DMS53 (cell line): ENCODE results near the gene CTNS.
"Not testable (repeated sequence)": the region's sequence is repeated elsewhere in the genome, so short reads cannot be mapped to it uniquely, and the experiment has no call there.

Experiments used
- DNase-seq: peaks from one replicate; lab custom pipeline; 2025; lab: John Stamatoyannopoulos, UW

The CTNS gene

DNA sequence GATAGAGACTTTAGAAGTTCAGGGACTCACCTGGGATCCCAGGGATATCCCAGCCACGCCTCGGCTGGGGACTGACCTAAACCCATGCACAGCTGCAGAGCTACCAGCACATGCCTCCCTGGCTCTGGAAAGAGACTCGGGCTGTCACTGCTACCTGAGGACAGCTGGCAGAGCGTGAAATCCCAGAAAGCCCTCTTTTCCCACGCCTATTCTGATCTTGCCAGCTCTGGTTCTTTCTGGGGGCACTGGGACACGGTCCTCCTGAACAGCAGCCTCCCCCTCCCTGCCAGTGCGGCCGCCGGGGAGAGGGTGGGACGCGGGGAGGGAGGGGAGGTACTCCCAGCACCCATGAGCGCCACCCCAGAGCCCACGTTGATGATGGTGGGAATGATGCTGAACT is 48.6 kb downstream of the CTNS start:
- no peak for DNase-seq

DNA sequence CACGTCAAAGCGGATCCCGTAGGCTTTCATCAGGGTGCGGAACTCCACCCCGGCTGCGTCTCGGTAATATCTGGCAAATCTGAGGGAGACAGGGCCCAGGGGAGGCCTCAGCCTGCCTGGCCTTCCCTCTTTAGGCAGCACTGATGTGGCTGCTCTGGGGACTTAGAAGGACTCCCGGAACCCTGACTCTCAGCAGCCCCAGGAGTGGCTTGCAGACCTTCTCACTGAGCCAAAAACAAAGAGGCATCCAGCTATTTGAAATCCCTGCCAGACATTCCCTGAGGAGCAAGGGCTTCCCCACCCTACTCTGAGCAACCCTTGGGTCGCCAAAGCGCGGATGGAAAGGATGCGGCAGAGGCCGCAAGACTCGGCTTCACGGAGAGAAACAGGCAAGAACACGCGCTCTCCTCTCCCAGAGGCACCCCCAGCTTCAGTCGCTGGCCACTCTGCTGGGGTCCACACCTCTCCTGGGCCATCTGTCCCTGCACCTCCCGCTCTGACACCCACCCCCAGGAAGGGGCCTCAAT is 51.5 kb downstream of the CTNS start:
- DNase-seq, result no peak

DNA sequence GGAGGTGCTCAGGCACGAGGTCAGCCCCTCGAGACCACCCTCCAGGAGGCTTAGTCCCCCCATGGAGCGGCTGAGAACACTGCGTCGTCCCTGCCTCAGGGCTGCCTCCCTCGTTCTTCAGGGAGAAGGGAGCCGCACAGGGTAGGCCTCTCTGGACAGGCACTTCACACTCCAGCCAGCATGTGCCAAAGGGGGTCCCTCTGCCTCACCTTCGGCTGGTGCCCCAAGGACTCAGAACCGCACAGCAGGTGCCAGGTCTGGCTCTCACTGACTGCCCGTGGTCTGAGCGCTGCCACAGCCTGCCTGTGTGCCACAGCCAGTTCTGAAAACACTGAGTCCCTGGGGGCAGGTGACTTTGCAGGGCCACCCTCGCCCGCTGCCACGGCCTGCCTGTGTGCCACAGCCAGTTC is 52.3 kb downstream of the CTNS start:
- DNase-seq, result no peak

DNA sequence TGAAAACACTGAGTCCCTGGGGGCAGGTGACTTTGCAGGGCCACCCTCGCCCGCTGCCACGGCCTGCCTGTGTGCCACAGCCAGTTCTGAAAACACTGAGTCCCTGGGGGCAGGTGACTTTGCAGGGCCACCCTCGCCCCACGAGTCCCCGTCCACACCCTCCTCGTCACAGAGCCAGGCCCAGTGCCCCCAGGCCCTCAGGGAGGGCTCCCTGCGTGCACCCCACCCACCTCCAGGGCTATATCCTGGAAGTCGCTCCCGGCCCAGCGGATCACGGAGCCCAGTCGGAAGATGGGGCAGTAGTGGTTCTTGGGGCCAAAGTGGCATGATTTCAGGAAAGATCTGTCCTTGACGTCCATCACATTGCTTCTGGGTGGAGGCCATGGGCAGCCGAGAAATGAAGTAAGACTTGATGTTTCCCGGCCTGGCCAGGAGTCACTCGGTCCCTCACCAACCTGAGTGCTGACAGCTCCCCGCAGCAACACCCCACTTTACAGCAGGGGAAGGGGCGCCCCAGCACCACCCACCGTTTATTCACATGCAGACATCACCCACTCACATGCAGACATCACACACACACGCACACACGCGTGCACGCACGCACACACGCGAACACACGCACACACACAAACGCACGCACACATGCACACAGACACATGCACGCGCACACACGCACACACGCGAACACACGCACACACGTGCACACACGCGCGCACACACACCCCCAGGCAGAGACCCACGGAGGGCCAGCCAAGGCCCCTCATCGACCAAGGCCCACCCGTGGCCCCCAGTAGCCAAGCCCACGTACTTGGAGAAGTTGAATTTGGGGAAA is 52.9 kb downstream of the CTNS start:
- no peak for DNase-seq

DNA sequence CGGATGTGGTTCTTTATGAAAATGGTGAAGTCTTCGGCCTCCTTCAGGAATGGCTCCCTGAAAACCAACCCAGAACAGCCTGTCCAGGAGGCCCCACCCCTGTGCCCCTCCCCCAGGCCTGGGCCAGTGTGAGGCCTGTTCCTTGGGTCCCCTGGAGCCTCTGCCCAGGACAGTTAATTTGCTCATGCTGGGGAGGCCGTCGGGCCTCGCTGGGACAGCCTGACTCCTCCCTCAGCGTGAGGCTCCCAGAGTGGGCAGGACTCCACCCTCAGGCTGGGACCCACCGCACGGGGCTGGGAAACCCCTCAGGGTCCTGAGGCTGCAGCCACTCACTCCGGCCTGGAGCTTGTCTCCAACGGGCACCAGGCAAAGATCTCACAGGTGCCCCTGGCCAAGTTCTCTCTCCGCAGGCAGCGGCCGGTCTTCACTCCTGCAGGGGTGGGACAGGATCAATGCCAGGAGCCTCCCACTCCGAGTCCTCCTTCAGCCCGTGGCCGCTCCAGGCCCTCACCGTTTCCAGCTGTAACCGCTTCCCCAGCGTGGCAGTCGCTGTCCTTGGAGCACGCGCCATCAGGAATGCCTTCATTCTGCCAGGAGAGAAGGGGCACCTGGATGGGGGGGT is 53.6 kb downstream of the CTNS start:
- no peak for DNase-seq

DNA sequence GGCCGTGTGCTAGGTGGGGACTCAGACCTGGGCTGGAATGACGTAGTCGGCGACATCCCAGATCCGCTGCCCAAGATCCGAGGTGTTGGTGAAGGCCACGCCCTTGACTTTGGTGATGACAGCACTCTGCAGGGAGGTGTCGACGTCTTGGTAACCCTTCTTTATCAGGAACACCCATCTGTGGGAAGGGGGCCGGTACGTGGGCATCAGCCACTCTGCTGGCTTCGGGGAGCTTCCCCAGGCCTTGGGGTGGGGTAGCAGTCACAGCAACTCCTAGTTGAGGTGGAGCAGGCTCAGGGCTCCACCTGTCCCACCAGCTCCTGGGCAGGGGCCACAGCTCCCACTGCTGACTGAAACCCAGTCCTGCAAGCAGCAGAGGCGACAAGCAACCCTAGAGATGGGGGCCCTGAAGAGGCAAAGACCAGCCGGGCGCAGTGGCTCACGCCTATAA is 55.1 kb downstream of the CTNS start:
- DNase-seq, result no peak

DNA sequence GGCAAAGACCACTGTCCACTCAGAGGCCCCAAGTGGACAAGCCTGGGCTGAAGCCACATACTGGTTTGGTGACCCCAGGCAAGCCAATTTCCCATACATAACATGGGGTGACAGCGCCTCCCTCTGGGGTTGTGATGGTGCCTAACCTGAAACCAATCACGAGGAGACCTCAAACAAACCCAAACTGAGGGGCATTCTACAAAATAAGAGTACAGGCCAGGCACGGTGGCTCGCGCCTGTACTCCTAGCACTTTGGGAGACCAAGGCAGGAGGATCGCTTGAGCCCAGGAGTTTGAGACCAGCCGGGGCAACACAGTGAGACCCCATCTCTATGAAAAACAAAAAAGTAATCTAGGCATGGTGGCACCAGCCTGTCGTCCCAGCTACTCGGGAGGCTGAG is 55.8 kb downstream of the CTNS start:
- no peak for DNase-seq

DNA sequence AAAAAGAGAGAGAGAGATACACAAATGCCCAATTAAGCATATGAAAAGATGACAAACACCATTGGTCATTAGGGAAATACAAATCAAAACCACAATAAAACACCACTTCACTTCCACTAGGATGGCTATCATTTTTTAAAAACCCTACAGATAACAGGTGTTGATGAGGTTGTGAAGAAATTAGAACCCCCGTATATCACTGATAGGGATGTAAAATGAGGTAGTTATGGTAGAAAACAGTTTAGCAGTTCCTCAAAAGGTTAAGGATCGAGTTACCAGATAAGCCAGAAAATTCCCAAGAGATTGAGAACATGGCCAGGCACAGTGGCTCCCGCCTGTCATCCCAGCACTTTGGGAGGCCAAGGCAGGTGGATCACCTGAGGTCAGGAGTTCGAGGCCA is 56.6 kb downstream of the CTNS start:
- no peak for DNase-seq

DNA sequence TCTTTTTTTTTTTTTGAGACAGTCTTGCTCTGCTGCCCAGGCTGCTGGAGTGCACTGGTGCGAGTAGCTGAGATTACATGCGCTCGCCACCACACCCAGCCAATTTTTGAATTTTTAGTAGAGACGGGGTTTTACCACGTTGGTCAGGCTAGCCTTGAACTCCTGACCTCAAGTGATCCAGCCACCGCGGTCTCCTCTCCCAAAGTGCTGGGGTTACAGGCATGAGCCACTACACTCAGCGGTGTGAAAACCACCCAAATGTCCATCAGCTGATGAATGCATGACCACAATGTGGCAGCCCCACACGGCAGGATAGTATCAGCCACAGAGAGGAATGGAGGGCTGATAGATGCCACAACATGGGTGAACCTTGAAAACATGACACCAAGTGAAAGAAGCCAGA is 57.3 kb downstream of the CTNS start:
- no peak for DNase-seq

DNA sequence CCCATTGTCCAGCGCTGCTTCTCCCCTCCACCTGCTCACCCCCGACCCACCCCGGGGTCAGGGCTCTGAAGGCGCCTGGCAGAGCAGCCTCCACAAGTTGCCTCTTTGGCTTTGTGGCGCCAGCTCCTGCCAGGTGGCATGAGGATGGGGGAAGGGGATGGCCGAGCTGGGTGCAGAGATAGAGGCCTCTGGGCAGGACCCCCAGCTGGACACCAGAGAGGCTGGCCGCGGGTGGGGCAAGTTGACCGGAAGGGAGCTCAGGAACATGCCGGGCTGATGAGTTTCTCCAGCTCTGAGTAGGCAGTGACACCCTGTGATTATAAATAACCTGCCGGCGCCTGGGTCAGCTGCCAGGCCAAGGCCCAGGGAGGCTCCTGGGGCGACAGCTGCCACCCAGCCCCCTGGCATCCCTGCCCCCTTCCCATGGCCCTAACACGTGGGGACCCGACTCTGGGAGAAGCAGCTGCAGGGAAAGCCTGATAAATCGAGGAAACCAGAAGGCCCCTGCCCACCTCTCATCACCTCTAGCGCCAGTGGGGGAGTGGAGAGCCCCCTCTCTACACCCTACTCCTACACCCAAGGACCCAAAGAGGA is 58.7 kb downstream of the CTNS start:
- DNase-seq, result peak; percentile 51

DNA sequence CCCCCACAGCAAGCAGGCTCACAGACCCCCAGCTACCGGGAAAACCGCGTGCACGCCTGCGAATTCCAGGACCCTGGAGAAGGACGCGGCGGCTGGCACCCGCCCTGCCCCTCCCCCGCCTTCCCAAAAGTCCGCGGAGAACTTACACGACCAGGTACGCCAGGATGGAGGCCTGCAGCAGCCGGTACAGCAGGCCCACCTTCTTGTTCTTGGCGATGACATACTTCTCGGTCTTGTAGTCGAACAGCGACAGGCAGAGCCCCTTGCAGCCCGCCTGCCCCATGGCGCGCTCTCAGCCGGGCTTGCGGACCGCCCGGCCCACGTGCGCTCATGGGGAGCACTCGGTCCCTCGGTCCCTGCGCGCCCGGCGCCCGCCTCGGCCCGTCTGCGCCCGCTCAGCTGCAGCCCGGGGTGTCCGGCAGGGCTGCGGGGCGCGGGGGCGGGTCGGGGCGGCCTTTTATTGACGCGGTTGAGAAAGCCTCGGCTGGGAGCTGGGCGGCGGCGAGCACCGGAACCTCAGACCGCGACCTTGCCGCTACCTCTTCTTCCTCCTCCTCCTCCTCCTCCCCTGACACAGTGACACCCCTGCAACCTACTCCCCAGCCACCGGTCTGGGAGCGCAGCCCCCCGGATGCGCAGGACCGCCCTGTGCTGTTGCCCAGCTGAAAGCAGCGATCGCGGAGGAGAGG is 59.3 kb downstream of the CTNS start, which contains the start of gene P2RX5:
Gene P2RX5 (minus strand): TSS at position 433 of the 689 bp plus-strand sequence. CDS start 150 bp downstream, at position 283.
- DNase-seq, result peak; percentile 54

DNA sequence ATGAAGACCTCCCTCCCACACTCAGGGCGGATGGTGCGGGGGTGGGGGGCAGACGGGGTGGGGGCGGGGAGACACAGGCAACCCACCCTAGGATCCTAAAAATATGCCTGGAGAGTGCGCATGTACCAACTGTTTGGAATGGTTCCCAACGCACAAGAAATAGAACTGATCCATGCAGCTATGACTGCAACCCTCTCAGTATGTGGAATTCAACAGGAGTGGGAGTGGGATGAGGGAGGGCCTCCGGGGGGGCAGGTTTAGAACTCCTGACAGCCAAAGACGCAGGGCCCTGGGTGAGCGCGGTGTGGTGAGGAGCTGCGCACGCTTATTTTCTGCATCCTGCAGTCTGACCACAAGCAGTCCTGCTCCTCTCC is 60.5 kb downstream of the CTNS start:
- DNase-seq, result no peak

DNA sequence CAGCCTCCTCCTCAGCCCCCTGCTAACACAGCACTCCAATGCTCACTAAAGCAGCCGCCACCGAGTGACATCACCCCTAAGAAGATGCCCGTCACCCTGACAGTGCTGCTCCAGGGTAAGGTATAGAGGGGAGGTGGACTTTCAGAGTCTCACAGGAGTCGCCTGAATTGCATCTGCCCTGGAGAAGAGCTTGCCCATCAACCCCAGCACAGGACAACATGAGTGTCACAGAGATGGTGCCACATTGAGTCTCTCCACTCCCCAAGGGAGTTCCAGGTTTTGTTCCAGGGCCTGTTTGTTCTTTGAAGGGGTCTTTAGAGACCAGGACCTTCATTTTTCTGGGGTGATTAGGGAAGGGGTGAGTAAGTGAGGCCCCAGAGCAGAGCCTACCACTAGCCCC is 61.6 kb downstream of the CTNS start:
- no peak for DNase-seq

DNA sequence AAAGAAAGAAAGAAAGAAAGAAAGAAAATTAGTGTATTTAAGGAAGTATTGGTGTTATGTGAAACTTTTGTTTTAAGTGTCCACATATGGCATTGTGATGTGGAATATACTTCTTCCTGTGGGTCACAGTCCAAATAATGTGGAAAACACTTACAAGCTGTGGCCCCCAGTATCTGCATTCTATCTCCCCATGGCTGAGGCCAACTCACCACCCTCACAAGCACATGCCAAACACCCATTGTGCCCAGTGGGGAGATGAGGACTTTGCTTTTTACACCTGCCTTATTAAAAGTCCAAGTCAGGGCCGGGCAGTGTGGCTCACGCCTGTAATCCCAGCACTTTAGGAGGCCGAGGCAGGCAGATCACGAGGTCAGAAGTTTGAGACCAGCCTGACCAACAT is 63.4 kb downstream of the CTNS start:
- no peak for DNase-seq

DNA sequence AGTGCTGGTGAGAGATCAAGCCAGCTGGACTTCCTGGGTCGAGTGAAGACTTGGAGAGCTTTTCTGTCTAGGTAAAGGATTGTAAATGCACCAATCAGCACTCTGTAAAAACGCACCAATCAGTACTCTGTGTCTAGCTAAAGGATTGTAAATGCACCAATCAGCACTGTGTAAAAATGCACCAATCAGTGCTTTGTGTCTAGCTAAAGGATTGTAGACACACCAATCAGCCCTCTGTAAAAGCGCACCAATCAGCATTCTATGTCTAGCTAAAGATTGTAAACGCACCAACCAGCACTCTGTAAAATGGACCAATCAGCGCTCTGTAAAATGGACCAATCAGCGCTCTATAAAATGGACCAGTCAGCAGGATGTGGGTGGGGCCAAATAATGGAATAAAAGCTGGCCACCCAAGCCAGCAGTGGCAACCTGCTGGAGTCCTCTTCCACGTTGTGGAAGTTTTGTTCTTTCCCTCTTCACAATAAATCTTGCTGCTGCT is 65.5 kb downstream of the CTNS start:
- DNase-seq, result peak; percentile 16

DNA sequence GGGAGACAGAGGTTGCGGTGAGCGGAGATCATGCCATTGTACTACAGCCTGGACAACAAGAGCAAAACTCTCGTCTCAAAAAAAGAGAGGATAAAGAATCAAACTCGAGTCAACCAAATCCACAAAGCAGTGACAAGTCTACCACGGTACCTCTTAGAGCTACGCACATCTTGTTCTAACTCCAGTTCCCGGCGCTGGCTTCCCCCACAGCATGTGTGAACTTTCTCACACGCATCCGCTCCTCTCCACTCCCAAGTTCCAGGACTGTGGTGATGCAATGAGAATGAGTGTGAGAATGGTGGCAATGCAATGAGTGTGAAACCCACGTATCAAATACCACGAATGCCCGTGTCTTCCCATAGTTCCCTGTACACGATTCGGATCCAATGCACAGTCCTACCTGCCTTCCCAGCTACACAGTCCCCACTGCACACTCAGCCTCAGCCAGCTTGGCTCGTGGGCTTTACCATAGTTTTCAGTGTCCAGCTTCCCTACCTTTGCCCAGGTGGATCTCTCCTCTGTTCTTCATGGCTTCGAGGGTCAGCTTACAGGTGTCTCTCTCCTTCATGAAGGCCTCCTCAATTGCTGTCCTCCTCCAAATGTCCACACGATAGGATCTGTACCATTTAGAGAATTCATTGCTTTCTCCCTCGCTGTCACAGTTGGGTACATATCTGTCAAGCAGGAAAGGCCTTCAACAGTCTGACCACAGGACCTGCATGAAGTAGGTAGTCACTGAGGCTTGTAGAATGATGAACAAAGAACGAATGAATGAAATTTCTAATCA is 68.6 kb downstream of the CTNS start:
- no peak for DNase-seq

DNA sequence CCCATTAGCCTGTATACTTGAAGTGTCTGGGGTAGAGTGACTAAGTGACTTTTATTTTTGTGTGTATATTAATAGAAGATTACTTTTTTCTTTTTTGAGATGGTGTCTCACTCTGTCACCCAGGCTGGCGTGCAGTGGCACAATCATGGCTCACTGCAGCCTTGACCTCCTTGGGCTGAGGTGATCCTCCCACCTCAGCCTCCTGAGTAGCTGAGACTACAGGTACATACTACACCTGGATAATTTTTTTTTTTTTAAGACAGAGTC is 69.1 kb downstream of the CTNS start:
- DNase-seq, result not testable (repeated sequence)

DNA sequence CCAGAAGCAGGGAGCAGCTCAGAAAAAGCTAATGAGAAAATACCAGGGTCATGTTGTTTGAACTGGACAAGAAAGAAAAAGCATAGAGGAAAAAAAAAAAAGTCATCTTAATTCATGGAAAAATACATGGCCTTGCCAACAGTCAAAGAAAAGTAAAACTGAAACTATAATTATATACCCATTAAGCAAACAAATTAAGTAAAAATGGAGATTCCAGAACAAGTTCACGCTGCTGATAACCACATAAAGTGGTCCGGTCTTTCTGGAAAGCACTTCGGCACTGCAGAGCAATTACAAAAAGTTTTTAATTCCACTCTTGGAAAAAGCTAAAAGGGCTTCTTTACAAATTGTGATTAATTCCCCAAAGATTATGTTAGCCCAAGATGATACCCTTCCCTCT is 71.8 kb downstream of the CTNS start:
- no peak for DNase-seq

DNA sequence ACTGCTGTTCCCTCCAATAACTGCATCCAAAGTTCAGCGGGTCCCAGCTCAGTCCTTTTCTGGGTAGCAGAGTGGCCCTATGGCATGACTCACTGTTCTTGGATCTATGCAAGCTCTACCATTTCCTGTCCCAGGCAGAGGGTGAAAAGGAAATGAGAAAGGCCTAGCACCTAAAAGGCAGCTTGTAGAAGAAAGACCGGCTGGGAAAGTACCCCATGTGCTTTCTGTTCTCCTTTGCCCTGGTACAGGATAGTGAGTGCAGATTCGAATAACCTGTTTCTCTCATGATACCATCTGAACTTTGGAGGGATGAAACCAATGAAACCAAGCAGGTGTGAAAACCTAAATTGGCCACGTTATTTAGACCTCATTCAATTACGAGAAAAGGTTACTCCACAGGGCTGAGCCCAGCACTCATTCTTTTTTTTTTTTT is 74.4 kb downstream of the CTNS start:
- DNase-seq, result peak; percentile 39
